OCI-LY7 (cell line): ENCODE measurements around the gene MPC1.

Source experiments
- EZH2phosphoT487 ChIP-seq: fragments of 200-600 bp; sonication (generic); IDR thresholded peaks from 2 replicates; pipeline ENCODE4 v1.6.1; 2018; ENCODE audit warnings: low read depth, borderline replicate concordance, mild to moderate bottlenecking, mixed run types, antibody characterized with exemption, low read length, moderate library complexity, mixed read lengths
- TF ChIP-seq, protein P1 (sequence below): fragments of 200-600 bp; sonication (generic); conservative IDR thresholded peaks from 2 replicates; pipeline ENCODE4 v1.5.1; 2014; ENCODE audit warnings: mild to moderate bottlenecking, antibody characterized with exemption, low read length, moderate library complexity, mixed read lengths

DNA sequence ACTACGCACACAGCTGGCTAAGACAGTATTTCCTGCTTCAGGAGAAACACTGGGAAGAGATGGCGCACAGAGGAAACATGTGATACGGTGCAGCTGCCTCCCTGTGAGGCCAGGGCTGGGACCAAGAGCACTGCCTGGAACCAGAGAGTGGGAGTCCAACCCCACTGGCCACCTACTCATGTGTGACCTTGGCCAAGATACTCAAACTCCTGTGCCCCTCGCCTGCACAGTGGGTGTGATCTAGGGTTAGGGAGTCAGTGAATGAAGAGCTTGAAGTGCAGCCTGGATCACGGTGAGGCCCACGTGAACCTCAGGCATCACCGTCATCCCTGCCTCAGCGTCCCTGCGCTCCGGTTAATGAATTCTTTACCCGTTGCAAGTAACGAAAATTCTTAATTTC, 41.7 kb upstream of the MPC1 start:
- TF ChIP-seq, protein P1, sequence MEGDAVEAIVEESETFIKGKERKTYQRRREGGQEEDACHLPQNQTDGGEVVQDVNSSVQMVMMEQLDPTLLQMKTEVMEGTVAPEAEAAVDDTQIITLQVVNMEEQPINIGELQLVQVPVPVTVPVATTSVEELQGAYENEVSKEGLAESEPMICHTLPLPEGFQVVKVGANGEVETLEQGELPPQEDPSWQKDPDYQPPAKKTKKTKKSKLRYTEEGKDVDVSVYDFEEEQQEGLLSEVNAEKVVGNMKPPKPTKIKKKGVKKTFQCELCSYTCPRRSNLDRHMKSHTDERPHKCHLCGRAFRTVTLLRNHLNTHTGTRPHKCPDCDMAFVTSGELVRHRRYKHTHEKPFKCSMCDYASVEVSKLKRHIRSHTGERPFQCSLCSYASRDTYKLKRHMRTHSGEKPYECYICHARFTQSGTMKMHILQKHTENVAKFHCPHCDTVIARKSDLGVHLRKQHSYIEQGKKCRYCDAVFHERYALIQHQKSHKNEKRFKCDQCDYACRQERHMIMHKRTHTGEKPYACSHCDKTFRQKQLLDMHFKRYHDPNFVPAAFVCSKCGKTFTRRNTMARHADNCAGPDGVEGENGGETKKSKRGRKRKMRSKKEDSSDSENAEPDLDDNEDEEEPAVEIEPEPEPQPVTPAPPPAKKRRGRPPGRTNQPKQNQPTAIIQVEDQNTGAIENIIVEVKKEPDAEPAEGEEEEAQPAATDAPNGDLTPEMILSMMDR = no peak
- no peak for TF ChIP-seq EZH2phosphoT487
